ENCODE data around the gene PIF1.
A peak's percentile ranks its signal among the peaks of the same experiment; 100 is the strongest.

PIF1 gene

GRCh38 chr15:64813075-64813474, 12.4 kb downstream of the PIF1 start:
- TF ChIP-seq, protein P1, sequence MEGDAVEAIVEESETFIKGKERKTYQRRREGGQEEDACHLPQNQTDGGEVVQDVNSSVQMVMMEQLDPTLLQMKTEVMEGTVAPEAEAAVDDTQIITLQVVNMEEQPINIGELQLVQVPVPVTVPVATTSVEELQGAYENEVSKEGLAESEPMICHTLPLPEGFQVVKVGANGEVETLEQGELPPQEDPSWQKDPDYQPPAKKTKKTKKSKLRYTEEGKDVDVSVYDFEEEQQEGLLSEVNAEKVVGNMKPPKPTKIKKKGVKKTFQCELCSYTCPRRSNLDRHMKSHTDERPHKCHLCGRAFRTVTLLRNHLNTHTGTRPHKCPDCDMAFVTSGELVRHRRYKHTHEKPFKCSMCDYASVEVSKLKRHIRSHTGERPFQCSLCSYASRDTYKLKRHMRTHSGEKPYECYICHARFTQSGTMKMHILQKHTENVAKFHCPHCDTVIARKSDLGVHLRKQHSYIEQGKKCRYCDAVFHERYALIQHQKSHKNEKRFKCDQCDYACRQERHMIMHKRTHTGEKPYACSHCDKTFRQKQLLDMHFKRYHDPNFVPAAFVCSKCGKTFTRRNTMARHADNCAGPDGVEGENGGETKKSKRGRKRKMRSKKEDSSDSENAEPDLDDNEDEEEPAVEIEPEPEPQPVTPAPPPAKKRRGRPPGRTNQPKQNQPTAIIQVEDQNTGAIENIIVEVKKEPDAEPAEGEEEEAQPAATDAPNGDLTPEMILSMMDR (IDR thresholded peaks at IDR 0.05; ENCODE audit: low read depth, low read length, missing control alignments), result no peak
- DNase-seq (ENCODE audit: low read depth), result no peak
- in situ Hi-C loops (cut with HindIII; ENCODE audit: low sequenced_read_pairs), result no loop called here
- H3K4me3 ChIP-seq (ENCODE audit: low read depth, low read length), result no peak overlapping the region

DNA sequence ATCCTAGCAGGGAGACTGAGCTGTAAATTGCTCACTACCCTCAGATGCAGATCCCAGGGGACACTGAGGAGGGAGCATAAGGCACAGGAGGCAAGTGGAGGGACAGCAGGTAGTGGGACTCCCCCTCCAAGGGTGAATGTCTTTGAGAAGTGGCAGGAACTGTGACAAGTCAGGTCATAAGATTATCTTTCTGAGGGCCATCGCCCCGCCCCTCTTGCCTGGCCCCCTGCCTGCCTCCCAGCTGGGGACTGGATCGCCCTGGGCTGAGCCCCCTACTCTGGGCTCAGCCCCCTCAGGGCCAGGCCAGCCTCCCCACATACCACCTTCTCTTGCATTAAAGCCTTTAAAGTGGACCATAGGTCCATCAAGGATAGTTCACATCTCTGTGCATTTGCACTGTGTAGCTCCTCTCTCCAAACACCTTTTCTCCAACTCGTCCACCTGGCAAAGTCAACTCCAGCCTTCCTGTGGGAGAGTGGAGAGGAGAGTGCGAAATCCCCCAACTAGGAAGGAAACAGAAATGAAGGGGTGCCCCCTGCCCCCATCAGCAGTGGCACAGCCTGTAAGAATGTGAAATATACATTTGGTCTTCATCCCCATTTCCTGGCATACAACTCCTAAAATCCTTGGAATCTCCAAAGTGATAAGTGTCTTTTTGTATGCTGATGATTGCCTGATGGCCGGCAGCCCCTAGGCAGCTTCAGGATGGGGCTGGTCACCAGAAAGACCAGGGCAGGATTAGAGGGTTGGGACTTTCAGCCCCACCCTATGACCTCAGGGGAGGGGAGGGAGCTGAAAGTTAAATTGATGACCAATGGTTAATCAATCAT, 14.7 kb downstream of the PIF1 start:
- in situ Hi-C loops (cut with HindIII; ENCODE audit: low sequenced_read_pairs), result no loop called here
- TF ChIP-seq, protein P1 (IDR thresholded peaks at IDR 0.05; ENCODE audit: low read depth, low read length, missing control alignments), result no peak
- no peak overlapping the region for H3K4me3 ChIP-seq (ENCODE audit: low read depth, low read length)
- DNase-seq (ENCODE audit: low read depth), result no peak

- no peak overlapping the region for H3K4me3 ChIP-seq (ENCODE audit: low read depth, low read length)
- in situ Hi-C loops (cut with HindIII; ENCODE audit: low sequenced_read_pairs), result no loop called here
- DNase-seq (ENCODE audit: low read depth), result peak; percentile 36
- TF ChIP-seq, protein P1 (IDR thresholded peaks at IDR 0.05; ENCODE audit: low read depth, low read length, missing control alignments), result peak; percentile 98
These were observed 15.6 kb downstream of the PIF1 start for GRCh38 chr15:64809649-64810496.

DNA sequence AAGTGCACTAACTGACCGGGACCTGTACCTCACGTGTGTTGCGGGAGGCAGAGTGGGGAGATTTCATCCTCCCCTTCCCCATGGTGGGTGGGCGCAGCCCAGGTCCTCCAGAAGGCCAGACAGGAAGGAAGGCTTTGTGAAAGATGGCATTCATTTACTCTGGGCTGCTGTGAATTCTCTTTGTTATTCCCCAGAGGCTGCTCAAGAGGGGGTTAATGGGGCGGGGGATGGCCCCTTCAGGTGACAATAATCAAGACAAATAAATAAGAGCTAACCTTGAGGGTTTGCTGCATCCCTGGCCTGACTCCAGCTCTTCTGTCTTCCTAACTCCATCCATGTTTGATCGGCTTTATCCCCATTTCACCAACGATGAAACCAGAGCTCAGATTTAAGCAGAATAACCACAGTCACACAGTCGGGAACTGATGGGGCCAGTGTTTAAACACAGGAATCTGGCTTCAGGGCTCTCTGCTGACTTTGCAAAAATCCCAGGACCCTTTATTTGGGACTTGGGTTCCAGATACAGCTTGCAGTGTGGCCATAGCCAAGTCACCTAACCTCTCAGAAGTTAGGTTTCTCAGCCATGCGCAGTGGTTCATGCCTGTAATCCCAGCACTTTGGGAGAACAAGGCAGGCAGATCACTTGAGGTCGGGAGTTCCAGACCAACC, 16.5 kb downstream of the PIF1 start:
- TF ChIP-seq, protein P1 (IDR thresholded peaks at IDR 0.05; ENCODE audit: low read depth, low read length, missing control alignments), result no peak
- no peak overlapping the region for H3K4me3 ChIP-seq (ENCODE audit: low read depth, low read length)
- in situ Hi-C loops (cut with HindIII; ENCODE audit: low sequenced_read_pairs), result no loop called here
- no peak for DNase-seq (ENCODE audit: low read depth)

DNA sequence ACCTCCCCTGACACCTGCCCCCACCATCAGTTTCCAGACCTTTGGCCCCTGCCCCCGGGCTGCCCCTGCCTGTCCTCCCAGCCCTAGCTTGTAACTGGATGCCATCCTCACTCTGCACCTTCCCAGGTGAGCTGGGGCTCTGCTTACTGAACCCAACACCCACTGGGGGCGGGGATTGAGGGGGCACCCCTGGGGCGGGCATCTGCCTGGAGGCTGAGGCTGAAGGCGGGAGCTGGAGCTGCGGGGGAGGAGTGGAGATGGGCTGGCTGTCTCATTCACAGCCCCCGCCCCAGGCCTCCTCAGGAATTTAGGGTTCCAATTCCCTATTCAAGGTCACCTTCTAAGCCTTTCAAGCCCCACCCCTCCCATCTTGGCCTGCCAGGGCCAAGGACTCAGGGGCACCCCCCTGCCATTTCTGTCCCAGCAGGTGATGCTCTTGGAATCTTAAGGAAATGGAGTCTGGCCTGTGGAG, 17.7 kb downstream of the PIF1 start:
- TF ChIP-seq, protein P1 (IDR thresholded peaks at IDR 0.05; ENCODE audit: low read depth, low read length, missing control alignments), result no peak
- no peak for DNase-seq (ENCODE audit: low read depth)
- in situ Hi-C loops (cut with HindIII; ENCODE audit: low sequenced_read_pairs), result no loop called here
- no peak overlapping the region for H3K4me3 ChIP-seq (ENCODE audit: low read depth, low read length)
